Skeletal muscle satellite cell (primary cell): ENCODE results near the gene FLYWCH1.

Experiments used
- H3K27me3 ChIP-seq: 2 replicates; pipeline ENCODE4 v1.7.0; 2013; ENCODE audit warnings: low read length; ENCODE audit not compliant: control insufficient read depth, insufficient read depth
- H3K36me3 ChIP-seq: 2 replicates; pipeline ENCODE4 v1.7.0; 2013; ENCODE audit warnings: mild to moderate bottlenecking, control low read depth, low read length; ENCODE audit not compliant: insufficient read depth
- H3K4me1 ChIP-seq: 2 replicates; pipeline ENCODE4 v1.7.0; 2013; ENCODE audit warnings: low read length; ENCODE audit not compliant: control insufficient read depth, insufficient read depth
- H3K4me2 ChIP-seq: 2 replicates; pipeline ENCODE4 v1.7.0; 2013; ENCODE audit warnings: mild to moderate bottlenecking, low read length
- H3K4me3 ChIP-seq: 2 replicates; pipeline ENCODE4 v1.7.0; 2013; ENCODE audit warnings: low read length
- H3K9ac ChIP-seq: 2 replicates; pipeline ENCODE4 v1.7.0; 2013; ENCODE audit warnings: mild to moderate bottlenecking, low read depth, low read length, moderate library complexity
- H3K9me3 ChIP-seq: replicated peaks from 2 replicates; pipeline ENCODE4 v1.7.0; 2013; ENCODE audit warnings: mild to moderate bottlenecking, control low read depth, low read length

The FLYWCH1 gene

DNA sequence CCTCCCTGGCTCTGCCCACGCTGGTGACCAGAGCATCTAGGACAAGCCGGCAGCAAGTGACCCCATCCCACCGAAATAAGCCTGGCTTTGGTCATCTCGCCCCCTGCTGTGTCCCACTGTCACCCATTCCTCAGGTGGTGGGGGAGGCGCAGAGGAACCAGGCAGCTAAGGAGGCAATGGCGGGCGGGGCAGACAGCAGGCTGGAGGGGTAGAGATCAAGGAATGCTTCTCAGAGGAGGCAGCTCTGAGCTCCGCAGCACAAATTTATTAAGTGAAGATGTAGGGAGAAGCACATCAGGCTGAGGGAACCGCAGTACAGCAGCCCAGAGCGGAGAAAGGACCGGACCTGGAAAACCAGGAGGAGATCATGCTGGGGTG, 44.8 kb downstream of the FLYWCH1 start:
- H3K4me3 ChIP-seq: no peak overlapping the region
- peaks cover 28% of the 10 kb centered on the region for H3K27me3 ChIP-seq
- no peak overlapping the region for H3K9ac ChIP-seq
- H3K4me2 ChIP-seq: no peak overlapping the region
- H3K4me1 ChIP-seq: no peaks in the 10 kb centered on the region
- no peaks in the 10 kb centered on the region for H3K36me3 ChIP-seq
- H3K9me3 ChIP-seq: no peaks in the 10 kb centered on the region

DNA sequence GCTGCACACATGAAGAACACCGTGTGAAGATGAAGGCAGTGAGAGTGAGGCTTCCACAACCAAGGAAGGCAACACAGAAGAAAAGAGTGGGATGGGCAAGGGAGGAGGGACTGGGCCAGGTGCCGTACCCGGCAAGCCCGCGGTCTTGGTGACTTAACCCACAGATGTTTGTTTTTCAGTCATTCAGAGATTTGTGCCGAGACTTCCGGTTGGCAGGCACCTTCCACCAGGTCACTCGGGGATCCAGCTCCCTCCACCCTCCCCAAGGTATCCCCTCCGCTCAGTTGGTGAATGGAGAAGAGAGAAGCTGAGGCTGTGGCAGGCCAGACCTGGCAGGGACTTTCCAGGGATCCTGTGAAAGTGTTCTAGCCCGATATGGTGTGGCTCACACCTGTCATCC, 47.5 kb downstream of the FLYWCH1 start:
- Histone ChIP-seq H3K36me3 (no peaks in the 10 kb centered on the region), H3K9ac (no peak overlapping the region), H3K4me1 (peaks cover 8% of the 10 kb centered on the region), H3K4me2 (no peak overlapping the region), H3K4me3 (no peak overlapping the region), H3K9me3 (no peaks in the 10 kb centered on the region), H3K27me3 (peaks cover 39% of the 10 kb centered on the region)

DNA sequence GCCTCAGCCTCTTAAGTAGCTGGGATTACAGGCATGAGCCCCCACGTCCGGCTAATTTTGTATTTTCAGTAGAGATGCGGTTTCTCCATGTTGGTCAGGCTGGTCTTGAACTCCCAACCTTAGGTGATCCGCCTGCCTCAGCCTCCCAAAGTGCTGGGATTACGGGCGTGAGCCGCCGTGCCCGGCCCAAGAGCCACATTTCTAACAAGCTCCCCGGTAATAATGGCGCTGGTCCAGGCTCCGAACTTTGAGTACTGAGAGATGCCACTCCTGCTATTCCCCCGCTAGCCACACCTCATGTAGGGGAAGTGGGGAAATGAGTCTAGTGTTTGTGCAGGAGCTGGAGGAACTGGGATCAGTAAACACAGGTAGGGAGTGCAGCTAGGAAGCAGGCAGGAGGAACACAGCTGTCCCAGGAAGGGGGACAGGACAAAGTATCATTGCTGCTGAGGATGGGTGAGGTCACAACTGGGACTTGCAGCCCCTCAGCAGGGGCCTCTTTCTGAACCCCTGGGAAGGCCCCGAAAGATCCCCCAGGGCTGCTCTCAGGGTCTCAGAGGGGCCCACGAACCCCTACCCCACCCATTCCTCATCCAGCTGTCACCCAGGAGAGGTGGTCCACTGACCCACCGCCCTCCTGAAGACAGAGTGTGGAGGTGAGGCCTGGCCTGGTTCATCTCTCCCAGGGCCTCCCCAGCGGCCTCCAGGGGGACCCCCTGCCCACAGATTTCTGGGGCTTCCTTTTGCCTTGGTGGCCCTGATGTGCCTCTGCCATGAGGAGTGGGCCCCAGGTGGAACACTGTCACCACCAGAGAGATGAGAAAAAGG, 48.7 kb downstream of the FLYWCH1 start:
- H3K9me3 ChIP-seq: no peaks in the 10 kb centered on the region
- H3K4me2 ChIP-seq: no peak overlapping the region
- no peak overlapping the region for H3K9ac ChIP-seq
- peaks cover 15% of the 10 kb centered on the region for H3K4me1 ChIP-seq
- no peaks in the 10 kb centered on the region for H3K36me3 ChIP-seq
- peaks cover 39% of the 10 kb centered on the region for H3K27me3 ChIP-seq
- H3K4me3 ChIP-seq: no peak overlapping the region

DNA sequence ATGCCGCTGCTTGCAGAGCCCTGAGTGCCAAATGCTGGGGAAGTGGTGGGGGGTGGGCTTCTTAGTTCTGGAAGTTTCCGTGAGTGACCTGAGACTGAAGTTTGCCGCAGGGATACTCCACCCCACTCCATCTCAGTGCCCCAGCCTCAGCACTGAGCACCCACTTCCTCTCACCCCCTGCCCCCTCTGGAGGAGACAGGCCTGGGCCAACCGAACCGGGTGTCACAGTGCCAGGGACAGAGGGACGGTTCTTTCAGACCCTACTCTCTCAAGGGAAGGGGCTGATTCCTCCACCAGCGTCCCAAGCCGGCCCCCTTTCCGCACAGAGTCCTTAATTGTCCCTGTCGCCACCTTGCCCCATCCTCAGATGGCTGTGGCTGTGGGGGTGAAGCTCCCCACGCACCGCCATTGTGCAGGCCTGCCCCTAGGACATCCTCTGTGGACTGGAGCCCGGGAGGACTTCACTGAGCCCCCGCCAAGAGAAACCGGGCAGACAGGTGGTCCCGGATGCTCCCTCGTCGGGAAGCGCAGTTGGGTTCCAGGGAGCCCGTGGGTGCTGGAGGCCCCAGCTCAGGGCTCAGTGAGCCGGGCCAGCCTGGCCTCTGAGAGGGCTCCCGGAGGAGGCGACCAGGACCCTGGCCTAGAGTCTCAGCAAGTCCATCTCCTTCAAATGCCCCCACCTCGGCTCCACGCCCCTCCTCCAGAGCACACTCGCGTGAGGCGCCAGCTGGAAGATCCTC, 50.8 kb downstream of the FLYWCH1 start:
- H3K36me3 ChIP-seq: no peaks in the 10 kb centered on the region
- peaks cover 42% of the 10 kb centered on the region for H3K27me3 ChIP-seq
- H3K9ac ChIP-seq: no peak overlapping the region
- H3K4me1 ChIP-seq: peaks cover 15% of the 10 kb centered on the region
- no peak overlapping the region for H3K4me2 ChIP-seq
- H3K4me3 ChIP-seq: no peak overlapping the region
- H3K9me3 ChIP-seq: no peaks in the 10 kb centered on the region

- no peaks in the 10 kb centered on the region for H3K9me3 ChIP-seq
- peak overlapping the region; percentile 58 for H3K4me3 ChIP-seq
- peaks cover 48% of the 10 kb centered on the region for H3K27me3 ChIP-seq
- H3K36me3 ChIP-seq: no peaks in the 10 kb centered on the region
- no peak overlapping the region for H3K9ac ChIP-seq
- peaks cover 15% of the 10 kb centered on the region for H3K4me1 ChIP-seq
- peak overlapping the region; percentile 80 for H3K4me2 ChIP-seq
Observed at GRCh38 chr16:2963074-2963722, 51.5 kb downstream of the FLYWCH1 start.

DNA sequence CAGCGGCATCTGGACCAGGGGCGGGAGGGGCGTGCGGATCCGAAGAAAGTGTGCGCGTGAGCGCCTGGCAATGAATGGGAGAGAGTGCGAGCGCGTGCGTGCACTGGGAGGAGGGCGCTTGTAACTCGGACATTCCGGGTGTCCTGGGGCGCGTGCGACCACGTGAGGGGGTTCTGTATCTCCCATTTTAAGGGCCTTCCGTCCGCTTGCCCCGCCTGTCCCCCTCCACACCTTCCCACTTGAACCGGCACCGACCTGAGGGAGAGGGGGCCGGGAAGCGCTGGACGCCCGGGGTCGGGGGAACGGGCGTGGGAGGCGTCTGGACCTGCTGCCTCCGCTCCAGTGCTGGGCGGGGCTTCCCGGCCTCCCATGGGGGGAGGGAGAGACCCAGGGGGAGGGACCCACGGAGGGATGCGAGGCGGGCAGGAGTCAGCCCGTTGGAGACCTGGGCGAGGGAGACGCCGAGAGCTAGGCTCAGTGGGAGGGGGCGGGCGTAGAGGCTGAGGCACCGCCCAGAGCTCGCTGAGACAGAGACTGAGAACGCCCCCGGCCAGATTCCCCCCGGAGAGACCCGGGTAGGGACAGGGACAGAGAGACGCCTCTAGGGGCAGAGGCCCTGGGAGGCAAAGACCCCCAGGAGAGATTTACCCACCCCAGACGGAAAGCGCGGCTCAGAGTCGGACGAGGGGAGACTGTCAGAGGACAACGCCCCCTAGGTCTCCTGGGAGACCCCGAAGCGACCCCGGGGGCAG, 52.2 kb downstream of the FLYWCH1 start, which contains the start of gene KREMEN2:
KREMEN2 (plus strand) TSS at position 553 of the 752 bp plus-strand sequence. CDS start 246 bp downstream, outside the sequence.
- Histone ChIP-seq H3K9ac (no peak within 1 kb of the TSS), H3K36me3 (no peaks in the 10 kb centered on the region), H3K4me1 (peaks cover 19% of the 10 kb centered on the region), H3K4me2 (peak within 1 kb of the TSS; percentile 80), H3K27me3 (peaks cover 48% of the 10 kb centered on the region), H3K4me3 (peak within 1 kb of the TSS; percentile 58), H3K9me3 (no peaks in the 10 kb centered on the region)

DNA sequence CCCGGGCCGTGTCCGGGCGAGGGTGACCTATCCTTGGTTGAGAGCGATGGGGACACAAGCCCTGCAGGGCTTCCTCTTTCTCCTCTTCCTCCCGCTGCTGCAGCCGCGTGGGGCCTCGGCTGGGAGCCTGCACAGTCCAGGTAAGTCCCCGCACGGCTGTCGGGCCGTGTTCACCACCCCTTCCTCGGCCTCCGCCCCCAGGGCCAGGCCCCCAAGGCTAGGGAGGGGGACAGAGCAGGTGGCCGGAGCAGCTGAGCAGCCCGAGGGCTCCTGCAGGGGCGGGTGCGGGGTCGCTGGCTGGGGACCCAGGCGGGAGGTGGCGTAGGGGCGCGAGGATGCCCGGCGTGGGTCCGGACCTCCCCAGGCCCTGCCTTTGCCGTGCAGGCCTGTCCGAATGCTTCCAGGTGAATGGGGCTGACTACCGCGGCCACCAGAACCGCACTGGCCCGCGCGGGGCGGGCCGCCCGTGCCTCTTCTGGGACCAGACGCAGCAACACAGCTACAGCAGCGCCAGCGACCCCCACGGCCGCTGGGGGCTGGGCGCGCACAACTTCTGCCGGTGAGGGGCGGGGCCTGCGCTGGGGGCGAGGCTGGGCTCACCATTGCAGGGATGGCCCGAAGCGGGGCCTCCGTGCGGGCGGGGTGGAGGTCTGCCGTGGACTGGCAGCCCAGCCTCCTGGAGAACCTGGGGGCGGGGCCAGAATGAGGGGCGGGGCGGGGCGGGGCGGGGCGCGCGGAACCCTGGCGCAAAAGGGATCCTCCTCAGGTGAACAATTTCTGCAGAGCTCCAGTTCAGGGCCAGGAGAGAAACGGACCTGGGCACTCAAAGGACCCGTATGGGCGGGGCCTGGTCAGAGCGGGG, 53.0 kb downstream of the FLYWCH1 start:
- Histone ChIP-seq H3K4me1 (peaks cover 20% of the 10 kb centered on the region), H3K4me2 (peak overlapping the region; percentile 80), H3K9ac (no peak overlapping the region), H3K27me3 (peaks cover 43% of the 10 kb centered on the region), H3K9me3 (no peaks in the 10 kb centered on the region), H3K4me3 (peak overlapping the region; percentile 58), H3K36me3 (no peaks in the 10 kb centered on the region)

DNA sequence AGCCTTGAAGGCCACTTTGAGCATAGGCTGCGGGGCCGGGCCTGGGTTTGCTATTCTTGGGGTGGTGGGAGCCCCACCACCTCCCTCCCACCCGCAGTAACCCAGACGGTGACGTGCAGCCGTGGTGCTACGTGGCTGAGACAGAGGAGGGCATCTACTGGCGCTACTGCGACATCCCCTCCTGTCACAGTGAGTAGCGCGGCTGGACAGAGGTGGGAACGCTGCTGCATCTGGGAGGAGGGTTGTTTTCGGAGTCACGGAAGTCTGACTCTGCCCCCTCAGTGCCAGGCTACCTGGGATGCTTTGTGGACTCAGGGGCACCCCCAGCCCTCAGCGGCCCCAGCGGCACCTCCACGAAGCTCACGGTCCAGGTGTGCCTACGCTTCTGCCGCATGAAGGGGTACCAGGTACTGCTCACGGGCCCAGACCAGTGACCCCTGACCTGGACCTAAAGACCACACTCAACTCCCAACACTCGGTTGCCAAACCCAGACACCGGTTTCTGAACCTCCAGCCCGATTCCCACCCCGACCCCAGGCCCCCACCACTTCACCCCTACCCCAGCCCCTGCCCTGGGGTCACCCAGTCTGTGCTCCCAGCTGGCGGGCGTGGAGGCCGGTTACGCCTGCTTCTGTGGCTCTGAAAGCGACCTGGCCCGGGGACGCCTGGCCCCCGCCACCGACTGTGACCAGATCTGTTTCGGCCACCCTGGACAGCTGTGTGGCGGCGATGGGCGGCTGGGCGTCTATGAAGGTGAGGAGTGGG, 54.5 kb downstream of the FLYWCH1 start:
- Histone ChIP-seq H3K36me3 (no peaks in the 10 kb centered on the region), H3K9me3 (no peaks in the 10 kb centered on the region), H3K4me1 (peaks cover 35% of the 10 kb centered on the region), H3K27me3 (peaks cover 43% of the 10 kb centered on the region), H3K9ac (no peak overlapping the region), H3K4me2 (no peak overlapping the region), H3K4me3 (no peak overlapping the region)

DNA sequence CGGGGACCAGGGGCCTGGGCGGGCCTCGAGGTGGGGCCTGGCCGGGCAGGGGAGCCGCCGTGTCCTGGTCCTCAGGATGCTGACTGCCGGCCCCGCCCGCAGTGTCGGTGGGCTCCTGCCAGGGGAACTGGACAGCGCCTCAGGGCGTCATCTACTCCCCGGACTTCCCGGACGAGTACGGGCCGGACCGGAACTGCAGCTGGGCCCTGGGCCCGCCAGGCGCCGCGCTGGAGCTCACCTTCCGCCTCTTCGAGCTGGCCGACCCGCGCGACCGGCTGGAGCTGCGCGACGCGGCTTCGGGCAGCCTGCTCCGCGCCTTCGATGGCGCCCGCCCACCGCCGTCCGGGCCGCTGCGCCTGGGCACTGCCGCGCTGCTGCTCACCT, 55.1 kb downstream of the FLYWCH1 start:
- no peaks in the 10 kb centered on the region for H3K36me3 ChIP-seq
- peak overlapping the region; percentile 44 for H3K4me2 ChIP-seq
- H3K9me3 ChIP-seq: no peaks in the 10 kb centered on the region
- H3K4me1 ChIP-seq: peaks cover 35% of the 10 kb centered on the region
- peaks cover 43% of the 10 kb centered on the region for H3K27me3 ChIP-seq
- H3K4me3 ChIP-seq: no peak overlapping the region
- H3K9ac ChIP-seq: no peak overlapping the region

GRCh38 chr16:2967211-2967631, 55.5 kb downstream of the FLYWCH1 start:
- Histone ChIP-seq H3K4me3 (no peak overlapping the region), H3K4me2 (peak overlapping the region; percentile 44), H3K4me1 (peaks cover 35% of the 10 kb centered on the region), H3K27me3 (peaks cover 39% of the 10 kb centered on the region), H3K9ac (no peak overlapping the region), H3K36me3 (no peaks in the 10 kb centered on the region), H3K9me3 (no peaks in the 10 kb centered on the region)
